ENCODE results near the gene FBP2.

GRCh38 chr9:94545940-94546339, 47.7 kb downstream of the FBP2 start:
- TF ChIP-seq CTCF (conservative IDR thresholded peaks at IDR 0.05) (no peak), ZFX (IDR thresholded peaks at IDR 0.05) (no peak)

Measured in C4-2B (cell line).